Activated CD8-positive, alpha-beta memory T cell treated with anti-CD3 and anti-CD28 coated beads for 4 hours (primary cell): ENCODE data around the gene PARP12.

ENCODE experiments used
- DNase-seq, 2 donors: peaks; one replicate each; pipeline ENCODE4 v3.0.0-alpha.2; 2020; ENCODE audit warnings: low read depth in 2 of 2

Gene PARP12

GRCh38 chr7:139991269-139991666 is 71.5 kb downstream of the PARP12 start:
- DNase-seq = no peak

GRCh38 chr7:139990571-139991268 is 72.0 kb downstream of the PARP12 start:
- DNase-seq = no peak

DNA sequence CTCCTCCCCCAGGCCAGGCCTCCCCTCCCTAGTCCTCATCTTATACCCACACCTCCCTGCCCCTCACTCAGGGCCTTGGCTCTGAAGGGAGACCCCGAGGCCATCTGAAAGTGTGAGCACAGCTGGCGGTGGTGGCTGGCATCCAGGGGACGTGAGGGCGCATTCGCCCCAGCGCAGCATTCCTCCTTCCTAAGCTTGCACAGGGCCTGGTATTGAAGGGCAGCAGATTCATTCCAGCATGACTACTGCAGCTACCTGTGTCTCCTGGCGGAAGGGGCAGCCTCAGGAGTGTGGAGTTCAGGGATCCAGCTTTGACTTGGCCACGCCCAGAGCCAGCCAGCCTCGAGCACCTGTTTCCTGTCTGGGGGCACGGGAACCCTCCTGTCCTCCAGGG is 72.6 kb downstream of the PARP12 start:
- DNase-seq = no peak

GRCh38 chr7:139989366-139990141 is 73.2 kb downstream of the PARP12 start:
- DNase-seq = no peak

DNA sequence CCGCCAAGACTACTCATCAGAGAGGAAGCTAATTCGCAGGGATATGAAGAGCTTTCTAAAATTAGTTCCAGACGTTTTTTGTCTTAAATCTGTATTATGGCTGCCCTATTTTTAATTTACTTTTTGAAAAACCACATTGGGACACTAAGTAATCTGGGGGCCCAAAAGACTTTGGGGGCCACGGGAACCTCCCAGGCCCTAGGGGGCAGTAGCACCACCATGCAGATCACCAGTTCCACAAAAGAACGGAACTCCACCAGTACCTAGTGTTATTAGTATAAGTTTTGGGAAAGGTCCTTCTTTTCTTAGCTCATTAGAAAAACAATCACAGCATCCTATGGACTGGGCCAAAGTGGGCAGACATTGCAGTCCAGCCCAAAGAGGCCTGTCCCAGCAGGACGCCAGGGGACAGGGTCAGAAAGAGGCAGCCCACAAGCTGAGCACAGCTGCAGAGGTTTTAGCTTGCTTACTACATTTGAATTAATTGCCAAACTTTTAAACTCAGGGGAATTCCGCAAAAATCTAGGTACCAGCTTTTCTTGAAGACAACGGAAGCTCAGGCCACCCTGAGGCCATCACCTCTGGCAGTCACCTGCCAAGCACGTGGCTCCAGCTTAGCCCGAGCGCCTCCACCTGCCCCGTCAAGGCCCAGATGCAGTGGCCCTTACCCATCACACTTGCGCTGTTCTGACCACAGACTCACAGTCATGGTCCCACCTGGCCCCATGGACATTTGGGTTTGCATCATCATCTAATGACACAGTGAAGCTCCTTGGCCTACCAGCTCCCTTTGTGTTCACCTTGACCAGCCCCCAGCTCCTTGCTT is 74.8 kb downstream of the PARP12 start:
- DNase-seq = no peak

- DNase-seq = no peak
Observed at GRCh38 chr7:139985811-139986210, 76.9 kb downstream of the PARP12 start.

DNA sequence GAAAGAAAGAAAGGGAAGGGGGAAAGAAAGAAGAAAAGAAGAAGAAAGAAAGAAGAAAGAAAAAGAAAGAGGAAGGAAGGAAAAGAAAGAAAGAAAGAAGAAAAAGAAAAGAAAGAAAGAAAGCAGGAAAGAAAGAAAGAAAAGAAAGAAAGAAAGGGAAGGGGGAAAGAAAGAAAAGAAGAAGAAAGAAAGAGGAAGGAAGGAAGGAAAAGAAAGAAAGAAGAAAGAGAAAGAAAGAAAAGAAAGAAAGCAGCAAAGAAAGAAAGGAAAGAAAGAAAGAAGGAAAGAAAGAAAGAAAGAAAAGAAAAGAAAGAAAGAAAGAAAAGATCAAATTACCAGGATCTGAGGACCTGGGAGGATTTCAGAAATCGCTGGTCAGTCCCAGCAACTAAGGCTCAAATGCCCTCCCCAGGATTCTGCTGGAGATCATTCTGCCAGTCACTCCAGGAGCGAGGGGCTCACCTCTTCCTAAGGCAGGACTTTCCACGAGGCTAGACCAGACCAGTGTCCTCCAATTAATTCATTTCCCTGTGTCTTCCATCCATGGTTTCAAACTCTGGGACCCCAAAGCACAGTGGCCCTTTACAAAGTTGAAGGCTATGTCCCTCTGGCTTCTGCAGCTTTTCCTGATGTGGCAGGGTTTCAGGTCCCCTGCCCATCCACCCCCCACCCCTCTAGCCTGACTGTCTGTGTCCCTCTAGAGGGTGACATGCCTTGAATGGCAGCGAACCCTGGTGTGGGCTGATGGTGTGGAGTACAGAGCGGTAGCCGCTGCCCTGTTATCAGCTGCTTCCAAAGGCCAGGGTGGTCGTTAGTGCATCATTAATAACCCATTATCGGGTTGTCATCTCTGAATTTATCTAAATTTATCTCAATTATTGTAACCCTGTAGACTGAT is 77.9 kb downstream of the PARP12 start:
- DNase-seq = no peak

DNA sequence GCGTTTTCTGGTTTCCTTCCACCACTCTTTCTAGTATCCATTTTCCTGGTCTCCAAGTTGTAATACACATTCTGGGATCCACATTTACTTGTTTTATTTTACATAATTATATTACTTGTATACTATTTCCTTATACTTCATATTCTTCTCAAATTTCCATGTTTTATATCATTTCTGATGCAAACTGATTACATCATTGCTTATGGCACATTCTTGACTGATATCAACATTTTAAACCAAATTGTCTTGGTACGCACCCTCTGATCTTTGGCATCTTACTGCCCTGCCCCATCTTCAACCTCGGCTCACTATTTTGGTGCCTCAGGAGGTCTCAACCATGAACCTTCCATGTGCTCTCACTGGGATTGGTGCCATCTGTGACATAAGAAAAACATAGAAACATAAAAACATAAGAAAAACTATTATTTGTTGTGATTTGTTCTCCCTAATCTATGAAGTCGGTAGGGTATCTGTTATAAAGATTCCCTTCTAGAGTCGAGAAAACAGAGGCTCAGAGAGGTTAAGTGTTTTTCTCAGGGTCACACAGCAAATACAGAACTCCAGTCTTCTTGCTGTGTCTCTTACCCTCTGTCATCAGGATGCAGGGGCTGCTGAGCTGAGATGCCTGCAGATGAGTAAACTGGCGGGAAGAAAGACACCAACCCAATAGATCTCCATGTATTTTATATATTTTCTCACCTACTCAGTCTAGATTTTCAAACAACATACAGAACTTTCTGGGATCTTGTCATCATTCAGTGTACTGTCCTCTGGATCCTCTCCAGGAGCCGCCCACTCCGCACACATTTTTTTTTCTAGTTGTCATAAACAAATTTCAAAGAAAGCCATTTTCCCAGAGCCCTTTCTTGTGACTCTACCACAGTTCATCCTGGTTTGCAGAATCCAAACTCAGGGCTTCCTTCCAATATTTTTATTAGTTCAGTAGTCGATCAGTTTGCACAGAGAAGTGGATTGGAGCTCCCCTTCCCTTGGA is 79.5 kb downstream of the PARP12 start:
- no peak for DNase-seq

DNA sequence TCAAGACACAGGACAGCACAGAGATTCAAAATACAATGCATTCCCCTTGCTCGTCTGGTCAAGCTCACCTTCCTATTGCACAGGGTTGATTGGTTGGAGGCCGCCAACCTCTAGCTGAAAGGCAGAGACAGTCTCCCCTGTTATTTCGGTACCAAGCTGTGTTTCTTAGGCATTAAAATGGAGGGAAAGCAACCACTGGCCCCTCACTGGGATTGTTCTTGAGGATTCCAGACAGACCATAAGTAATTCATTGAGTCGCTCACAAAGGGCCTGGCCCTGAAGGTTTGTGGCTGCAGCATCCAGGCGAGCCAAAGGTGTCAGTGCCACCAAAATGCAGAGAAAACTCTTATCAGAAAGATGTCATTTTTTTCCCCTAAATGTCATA is 81.2 kb downstream of the PARP12 start:
- DNase-seq = no peak

DNA sequence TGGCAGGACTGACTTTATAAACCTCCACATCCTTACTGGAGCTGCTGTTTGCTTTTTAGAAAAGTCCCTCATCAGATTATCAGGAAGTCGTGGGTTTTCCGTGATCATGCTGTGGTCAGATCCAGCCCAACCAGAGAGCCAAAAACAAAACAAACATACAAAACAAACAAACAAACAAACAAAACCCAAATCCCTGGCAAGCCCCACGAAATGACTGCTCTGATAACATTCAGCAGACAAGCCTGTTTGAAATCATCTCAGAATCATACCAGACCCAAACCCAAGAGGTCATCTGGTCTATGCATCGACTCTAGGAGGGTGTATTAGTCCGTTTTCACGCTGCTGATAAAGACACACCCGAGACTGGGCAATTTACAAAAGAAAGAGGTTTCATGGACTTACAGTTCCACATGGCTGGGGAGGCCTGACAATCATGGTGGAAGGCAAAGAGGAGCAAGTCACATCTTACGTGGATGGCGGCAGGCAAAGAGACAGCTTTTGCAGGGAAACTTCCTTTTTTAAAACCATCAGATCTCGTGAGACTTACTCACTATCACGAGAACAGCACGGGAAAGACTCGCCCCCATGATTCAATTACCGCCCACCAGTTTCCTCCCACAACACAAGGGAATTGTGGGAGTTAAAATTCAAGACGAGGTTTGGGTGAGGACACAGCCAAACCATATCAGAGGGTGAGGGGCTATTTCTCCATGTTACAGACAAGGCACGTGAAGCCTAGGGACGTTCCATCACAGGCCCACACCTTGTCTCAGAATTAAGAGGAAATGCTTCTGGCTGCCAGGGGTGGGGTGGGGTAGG is 85.7 kb downstream of the PARP12 start:
- no peak for DNase-seq

DNA sequence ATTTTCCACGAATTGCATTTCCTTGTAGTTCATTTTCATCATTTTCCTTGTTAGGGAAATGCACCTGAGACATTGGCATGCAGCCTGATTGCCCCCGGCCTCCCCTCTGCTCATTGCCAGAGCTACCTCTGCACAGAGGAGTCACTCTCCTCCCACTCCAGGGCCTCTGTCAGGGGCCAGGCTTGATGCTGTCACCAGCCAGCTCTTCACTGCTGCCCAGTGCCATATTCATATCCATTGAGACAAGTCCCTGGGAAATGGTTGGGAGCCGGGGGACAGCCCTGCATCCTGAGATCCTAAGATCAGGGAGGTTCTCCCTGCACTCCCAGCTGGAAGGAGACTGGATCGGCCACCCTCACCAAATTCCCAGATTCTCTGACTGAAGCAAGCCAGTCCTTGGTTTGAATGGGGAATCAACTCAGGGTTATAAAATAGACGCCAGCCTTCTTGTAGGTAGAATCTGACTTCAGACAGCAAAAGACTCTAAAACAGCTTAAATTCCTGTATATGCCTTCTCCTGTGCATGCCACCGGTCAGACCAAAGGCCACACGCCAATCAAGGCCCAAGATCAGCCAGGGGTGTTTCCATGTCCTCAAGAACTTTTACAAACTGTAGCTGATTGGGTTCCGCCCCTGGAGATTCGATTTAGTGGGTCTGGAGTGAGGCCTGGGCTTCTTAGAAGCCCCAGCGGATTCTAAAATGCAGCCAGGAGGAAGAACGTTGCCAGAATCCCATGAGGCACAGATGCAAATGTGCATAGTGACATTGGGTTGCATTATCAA is 86.5 kb downstream of the PARP12 start:
- no peak for DNase-seq

- no peak for DNase-seq
Observed at GRCh38 chr7:139974179-139974811, 88.5 kb downstream of the PARP12 start.
